Activated T-cell treated with anti-CD3 and anti-CD28 coated beads, Interleukin-2, amount 50 U/mL, for 24 hours (primary cell): Measurements from ENCODE around the gene SUSD1.

Source experiments
- DNase-seq: peaks from one replicate; pipeline ENCODE4 v3.0.0-alpha.2; 2020
- H3K27ac Mint-ChIP-seq: 2 replicates; pipeline ENCODE4 v1.8.0; 2020; ENCODE audit warnings: mild to moderate bottlenecking, mixed read lengths
- H3K27me3 Mint-ChIP-seq: 2 replicates; pipeline ENCODE4 v1.8.0; 2020; ENCODE audit warnings: mixed read lengths
- H3K36me3 Mint-ChIP-seq: 2 replicates; pipeline ENCODE4 v1.8.0; 2020; ENCODE audit warnings: low read depth, mixed read lengths
- H3K4me1 Mint-ChIP-seq: 2 replicates; pipeline ENCODE4 v1.8.0; 2020; ENCODE audit warnings: low read depth, mixed read lengths
- H3K4me3 Mint-ChIP-seq: 2 replicates; pipeline ENCODE4 v1.8.0; 2020; ENCODE audit warnings: mild to moderate bottlenecking, moderate library complexity, mixed read lengths
- H3K9me3 Mint-ChIP-seq: 2 replicates; pipeline ENCODE4 v1.8.0; 2020; ENCODE audit warnings: mixed read lengths

Gene SUSD1

GRCh38 chr9:112065806-112066606, 109.1 kb downstream of the SUSD1 start:
- H3K27ac Mint-ChIP-seq, result no peak overlapping the region
- no peaks in the 10 kb centered on the region for H3K9me3 Mint-ChIP-seq
- H3K4me1 Mint-ChIP-seq, result peaks cover 13% of the 10 kb centered on the region
- H3K27me3 Mint-ChIP-seq, result no peaks in the 10 kb centered on the region
- no peak overlapping the region for H3K4me3 Mint-ChIP-seq
- no peak for DNase-seq
- H3K36me3 Mint-ChIP-seq, result no peaks in the 10 kb centered on the region

GRCh38 chr9:112064871-112065270, 110.2 kb downstream of the SUSD1 start:
- no peaks in the 10 kb centered on the region for H3K36me3 Mint-ChIP-seq
- H3K4me1 Mint-ChIP-seq, result peaks cover 19% of the 10 kb centered on the region
- H3K9me3 Mint-ChIP-seq, result no peaks in the 10 kb centered on the region
- H3K27ac Mint-ChIP-seq, result no peak overlapping the region
- DNase-seq, result no peak
- no peaks in the 10 kb centered on the region for H3K27me3 Mint-ChIP-seq
- H3K4me3 Mint-ChIP-seq, result no peak overlapping the region

- no peak overlapping the region for H3K4me3 Mint-ChIP-seq
- H3K36me3 Mint-ChIP-seq, result no peaks in the 10 kb centered on the region
- no peaks in the 10 kb centered on the region for H3K27me3 Mint-ChIP-seq
- peaks cover 26% of the 10 kb centered on the region for H3K4me1 Mint-ChIP-seq
- no peak overlapping the region for H3K27ac Mint-ChIP-seq
- H3K9me3 Mint-ChIP-seq, result no peaks in the 10 kb centered on the region
- no peak for DNase-seq
Measured at GRCh38 chr9:112063586-112063985, 111.5 kb downstream of the SUSD1 start.

- no peak for DNase-seq
- Mint-ChIP-seq H3K4me3 (no peak overlapping the region), H3K9me3 (no peaks in the 10 kb centered on the region), H3K4me1 (peaks cover 26% of the 10 kb centered on the region), H3K36me3 (no peaks in the 10 kb centered on the region), H3K27ac (no peak overlapping the region), H3K27me3 (no peaks in the 10 kb centered on the region)
Measured at GRCh38 chr9:112063151-112063550, 111.9 kb downstream of the SUSD1 start.

- Mint-ChIP-seq H3K4me3 (no peak overlapping the region), H3K27me3 (no peaks in the 10 kb centered on the region), H3K27ac (peak overlapping the region; percentile 52), H3K4me1 (peaks cover 37% of the 10 kb centered on the region), H3K9me3 (no peaks in the 10 kb centered on the region), H3K36me3 (no peaks in the 10 kb centered on the region)
- DNase-seq, result no peak
Measured at GRCh38 chr9:112061152-112061740, 113.9 kb downstream of the SUSD1 start.

- no peaks in the 10 kb centered on the region for H3K9me3 Mint-ChIP-seq
Measured at GRCh38 chr9:112059966-112060320, 115.2 kb downstream of the SUSD1 start.

GRCh38 chr9:112059145-112059965, 115.7 kb downstream of the SUSD1 start:
- Mint-ChIP-seq H3K27me3 (no peaks in the 10 kb centered on the region), H3K9me3 (no peaks in the 10 kb centered on the region), H3K4me1 (peaks cover 41% of the 10 kb centered on the region), H3K36me3 (no peaks in the 10 kb centered on the region), H3K27ac (no peak overlapping the region), H3K4me3 (no peak overlapping the region)
- DNase-seq, result no peak

More at GRCh38 chr9:112059966-112060320, 115.2 kb downstream of the SUSD1 start:
- Mint-ChIP-seq H3K4me3 (no peak overlapping the region), H3K27ac (no peak overlapping the region), H3K4me1 (peaks cover 41% of the 10 kb centered on the region), H3K27me3 (no peaks in the 10 kb centered on the region), H3K36me3 (no peaks in the 10 kb centered on the region)
- no peak for DNase-seq

GRCh38 chr9:112056996-112057395, 118.1 kb downstream of the SUSD1 start:
- H3K36me3 Mint-ChIP-seq, result no peaks in the 10 kb centered on the region
- H3K27me3 Mint-ChIP-seq, result no peaks in the 10 kb centered on the region

GRCh38 chr9:112054916-112055315, 120.2 kb downstream of the SUSD1 start:
- Mint-ChIP-seq H3K27ac (no peak overlapping the region), H3K4me3 (no peak overlapping the region), H3K9me3 (no peaks in the 10 kb centered on the region), H3K4me1 (peaks cover 23% of the 10 kb centered on the region), H3K36me3 (no peaks in the 10 kb centered on the region), H3K27me3 (no peaks in the 10 kb centered on the region)
- DNase-seq, result no peak

More at GRCh38 chr9:112056996-112057395, 118.1 kb downstream of the SUSD1 start:
- Mint-ChIP-seq H3K4me1 (peaks cover 40% of the 10 kb centered on the region), H3K4me3 (no peak overlapping the region), H3K9me3 (no peaks in the 10 kb centered on the region), H3K27ac (no peak overlapping the region)
- no peak for DNase-seq

- DNase-seq, result no peak
- Mint-ChIP-seq H3K4me1 (peaks cover 20% of the 10 kb centered on the region), H3K4me3 (no peak overlapping the region), H3K9me3 (peaks cover 2% of the 10 kb centered on the region), H3K36me3 (no peaks in the 10 kb centered on the region), H3K27ac (no peak overlapping the region), H3K27me3 (no peaks in the 10 kb centered on the region)
Measured at GRCh38 chr9:112051812-112052211, 123.3 kb downstream of the SUSD1 start.

- Mint-ChIP-seq H3K4me1 (peaks cover 13% of the 10 kb centered on the region), H3K4me3 (no peak overlapping the region), H3K27ac (no peak overlapping the region), H3K27me3 (no peaks in the 10 kb centered on the region), H3K36me3 (no peaks in the 10 kb centered on the region), H3K9me3 (peaks cover 2% of the 10 kb centered on the region)
- no peak for DNase-seq
Measured at GRCh38 chr9:112050544-112051475, 124.3 kb downstream of the SUSD1 start.

GRCh38 chr9:112049811-112050516, 125.1 kb downstream of the SUSD1 start:
- Mint-ChIP-seq H3K9me3 (peaks cover 2% of the 10 kb centered on the region), H3K27me3 (no peaks in the 10 kb centered on the region), H3K4me1 (peaks cover 11% of the 10 kb centered on the region), H3K36me3 (no peaks in the 10 kb centered on the region), H3K4me3 (no peak overlapping the region), H3K27ac (no peak overlapping the region)
- no peak for DNase-seq

GRCh38 chr9:112048924-112049691, 126.0 kb downstream of the SUSD1 start:
- peaks cover 11% of the 10 kb centered on the region for H3K4me1 Mint-ChIP-seq
- DNase-seq, result no peak
- H3K27ac Mint-ChIP-seq, result no peak overlapping the region
- H3K4me3 Mint-ChIP-seq, result no peak overlapping the region
- H3K9me3 Mint-ChIP-seq, result peaks cover 2% of the 10 kb centered on the region
- H3K36me3 Mint-ChIP-seq, result no peaks in the 10 kb centered on the region
- no peaks in the 10 kb centered on the region for H3K27me3 Mint-ChIP-seq
